Coronary artery (tissue), 2 donors: Measurements from ENCODE around the gene NME4.

Experiments
- DNase-seq: peaks from one replicate; pipeline ENCODE4 v3.0.0-alpha.2; 2017; ENCODE audit warnings: low spot score
- H3K27ac ChIP-seq, 2 donors: fragments of 200-600 bp; sonication (generic); one replicate each; pipeline ENCODE4 v1.5.1; 2016 to 2019
- H3K4me3 ChIP-seq: fragments of 200-600 bp; sonication (generic); 2 replicates; pipeline ENCODE4 v1.5.1; 2016; ENCODE audit warnings: mild to moderate bottlenecking, moderate library complexity
- CTCF ChIP-seq: fragments of 200-600 bp; sonication (generic); IDR thresholded peaks from one replicate; pipeline ENCODE4 v1.5.1; 2019; ENCODE audit warnings: antibody characterized with exemption

The NME4 gene

GRCh38 chr16:379183-379960 is 17.6 kb upstream of the NME4 start:
- H3K27ac ChIP-seq: no peak overlapping the region
- no peak for TF ChIP-seq CTCF
- DNase-seq: no peak
- H3K4me3 ChIP-seq: no peak overlapping the region

GRCh38 chr16:379961-380761 is 16.8 kb upstream of the NME4 start:
- TF ChIP-seq CTCF: no peak
- Histone ChIP-seq H3K4me3 (peak overlapping the region; percentile 84), H3K27ac (no peak overlapping the region)
- DNase-seq: no peak

- Histone ChIP-seq H3K27ac (peak overlapping the region in 1 of 2 donors; percentile 53), H3K4me3 (peak overlapping the region; percentile 84)
- no peak for DNase-seq
- no peak for TF ChIP-seq CTCF
Observed at GRCh38 chr16:380762-381011, 16.3 kb upstream of the NME4 start.

GRCh38 chr16:381012-381788 is 15.8 kb upstream of the NME4 start:
- no peak for TF ChIP-seq CTCF
- Histone ChIP-seq H3K4me3 (peak overlapping the region; percentile 84), H3K27ac (peak overlapping the region; percentile 53 to 89)
- DNase-seq: no peak

- Histone ChIP-seq H3K27ac (peak within 1 kb of the TSS; percentile 74 to 89), H3K4me3 (peak within 1 kb of the TSS; percentile 84)
- DNase-seq: no peak
- TF ChIP-seq CTCF: no peak
Observed at GRCh38 chr16:381789-382717, 14.9 kb upstream of the NME4 start, which contains the start of gene PGAP6. Gene PGAP6 (minus strand): TSS chr16:381978. CDS start chr16:381821, 157 bp downstream.

GRCh38 chr16:383326-384051 is 13.5 kb upstream of the NME4 start:
- DNase-seq: no peak
- no peak for TF ChIP-seq CTCF
- Histone ChIP-seq H3K4me3 (peak overlapping the region; percentile 84), H3K27ac (no peak overlapping the region)
